ENCODE measurements around the gene FAM53B. TPM values are rescaled to one million over a fixed set of nuclear protein-coding genes. Genes with fewer than 3 reads are reported as not detected.

FAM53B gene
- total and polyA plus RNA-seq, 2 experiments from 2014 or later: 2.1 to 10.1 TPM

DNA sequence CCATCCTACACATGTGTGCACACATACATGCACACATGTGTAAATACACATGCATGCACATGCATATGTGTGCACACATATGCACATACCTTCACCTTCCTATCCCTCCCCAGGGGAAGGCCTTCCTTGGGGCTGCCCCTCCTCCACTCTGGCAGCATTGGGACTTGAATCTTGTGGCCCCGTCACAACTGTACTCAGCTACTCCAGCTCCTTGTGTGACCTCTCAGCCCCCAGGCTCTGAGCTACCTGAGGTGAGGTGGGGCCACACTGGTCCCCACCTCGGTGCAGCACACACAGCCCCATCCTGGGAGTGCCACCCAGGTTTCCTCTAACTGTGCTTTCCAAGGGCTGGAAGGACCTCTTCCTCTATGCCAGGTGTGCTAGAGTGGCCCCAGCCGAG, 166.5 kb downstream of the FAM53B start:
- H3K4me1 ChIP-seq (ENCODE audit: insufficient read depth): no peaks in the 10 kb centered on the region
- H2AFZ ChIP-seq: no peak overlapping the region
- in situ Hi-C loops (cut with MboI): no loop called here
- no peaks in the 10 kb centered on the region for H3F3A ChIP-seq (ENCODE audit: insufficient read depth)
- no peaks in the 10 kb centered on the region for H3K36me3 ChIP-seq (ENCODE audit: low read depth)
- no peak for DNase-seq
- H3K9ac ChIP-seq: no peak overlapping the region
- TF ChIP-seq EZH2phosphoT487 (IDR thresholded peaks at IDR 0.05; ENCODE audit: insufficient read depth, low read depth): no peak
- TF ChIP-seq EZH2 (IDR thresholded peaks at IDR 0.05; ENCODE audit: insufficient read depth, poor library complexity, severe bottlenecking): no peak
- 0 out of 2 replicates have a peak, but pooled peaks cover 9% of the 10 kb centered on the region for H3K27me3 ChIP-seq (replicated peaks; ENCODE audit: insufficient read depth)
- H3K4me3 ChIP-seq: no peak overlapping the region
- no peak overlapping the region for H3K27ac ChIP-seq
- no peak overlapping the region for H3K4me2 ChIP-seq (ENCODE audit: unreplicated experiment)
- H3K9me2 ChIP-seq (ENCODE audit: insufficient read depth): no peaks in the 10 kb centered on the region
- 47 to 53% methylated on average over 3 of the region's 3 CpGs for WGBS, 2 experiments (ENCODE audit: low coverage in 1 of 2, low lambda C conversion rate in 2 of 2, missing lambda C conversion rate in 2 of 2)
- no peaks in the 10 kb centered on the region for H3K9me3 ChIP-seq (ENCODE audit: low read depth)
- H3K79me2 ChIP-seq (ENCODE audit: insufficient read depth): no peaks in the 10 kb centered on the region
- H4K20me1 ChIP-seq (ENCODE audit: insufficient read depth): no peaks in the 10 kb centered on the region

DNA sequence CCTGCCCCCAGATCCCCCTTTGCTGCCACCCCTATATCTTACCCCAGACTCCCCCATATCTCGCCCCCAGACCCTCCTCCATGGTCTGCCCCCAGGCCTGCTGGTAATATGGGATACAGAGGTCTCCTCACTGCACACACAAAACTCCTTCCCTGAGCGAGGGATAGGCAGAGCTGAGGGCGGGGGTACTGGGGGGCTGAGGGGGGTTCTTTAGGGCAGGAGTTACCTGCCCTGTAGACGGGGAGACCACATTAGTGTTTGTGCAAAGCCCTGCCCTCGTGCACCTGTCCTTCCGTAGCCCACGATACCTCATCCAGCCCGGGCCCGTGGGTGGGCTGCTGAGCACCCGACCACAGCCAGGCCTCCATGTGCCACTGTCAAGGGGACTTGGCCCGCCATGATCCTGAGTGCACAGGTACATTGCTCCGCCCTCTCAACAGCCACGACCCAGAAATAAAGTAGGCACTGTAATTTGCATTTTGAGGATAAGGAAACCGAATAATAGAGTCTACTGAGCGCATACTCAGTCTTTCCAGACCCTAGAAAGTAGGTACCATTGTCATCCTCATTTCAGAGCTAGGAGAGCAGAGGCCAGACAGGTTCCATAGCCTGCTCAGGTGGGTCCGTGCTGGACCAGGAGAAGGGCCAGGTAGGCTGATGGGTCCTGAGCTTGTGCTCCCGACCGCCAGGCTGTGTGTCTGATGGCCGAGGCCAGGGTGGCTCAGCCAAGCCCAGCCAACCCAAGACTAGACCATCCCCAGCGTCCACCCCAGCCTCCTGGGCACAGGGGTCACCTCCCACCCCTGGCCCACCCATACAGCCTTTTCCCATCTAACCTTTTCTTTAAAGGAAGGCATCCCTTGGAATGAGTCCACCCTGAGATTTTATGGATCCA, 167.4 kb downstream of the FAM53B start:
- in situ Hi-C loops (cut with MboI): no loop called here
- no peaks in the 10 kb centered on the region for H3F3A ChIP-seq (ENCODE audit: insufficient read depth)
- no peaks in the 10 kb centered on the region for H3K9me2 ChIP-seq (ENCODE audit: insufficient read depth)
- DNase-seq: no peak
- H3K79me2 ChIP-seq (ENCODE audit: insufficient read depth): no peaks in the 10 kb centered on the region
- H3K9ac ChIP-seq: no peak overlapping the region
- TF ChIP-seq EZH2 (IDR thresholded peaks at IDR 0.05; ENCODE audit: insufficient read depth, poor library complexity, severe bottlenecking) (no peak), EZH2phosphoT487 (IDR thresholded peaks at IDR 0.05; ENCODE audit: insufficient read depth, low read depth) (no peak)
- no peaks in the 10 kb centered on the region for H4K20me1 ChIP-seq (ENCODE audit: insufficient read depth)
- H3K4me1 ChIP-seq (ENCODE audit: insufficient read depth): no peaks in the 10 kb centered on the region
- no peaks in the 10 kb centered on the region for H3K36me3 ChIP-seq (ENCODE audit: low read depth)
- no peak overlapping the region for H3K27ac ChIP-seq
- 48 to 56% methylated on average over 17 to 20 of the region's 20 CpGs for WGBS, 2 experiments (ENCODE audit: low coverage in 1 of 2, low lambda C conversion rate in 2 of 2, missing lambda C conversion rate in 2 of 2)
- H3K9me3 ChIP-seq (ENCODE audit: low read depth): no peaks in the 10 kb centered on the region
- no peak overlapping the region for H2AFZ ChIP-seq
- H3K27me3 ChIP-seq (replicated peaks; ENCODE audit: insufficient read depth): 0 out of 2 replicates have a peak, but pooled peaks cover 9% of the 10 kb centered on the region
- no peak overlapping the region for H3K4me2 ChIP-seq (ENCODE audit: unreplicated experiment)
- no peak overlapping the region for H3K4me3 ChIP-seq

- H3K9ac ChIP-seq: no peak overlapping the region
- H2AFZ ChIP-seq: no peak overlapping the region
- no peak overlapping the region for H3K27ac ChIP-seq
- H3F3A ChIP-seq (ENCODE audit: insufficient read depth): no peaks in the 10 kb centered on the region
- 64 to 65% methylated on average over 22 of the region's 22 CpGs for WGBS, 2 experiments (ENCODE audit: low coverage in 1 of 2, low lambda C conversion rate in 2 of 2, missing lambda C conversion rate in 2 of 2)
- 0 out of 2 replicates have a peak, but pooled peaks cover 9% of the 10 kb centered on the region for H3K27me3 ChIP-seq (replicated peaks; ENCODE audit: insufficient read depth)
- no peak for DNase-seq
- no peak overlapping the region for H3K4me2 ChIP-seq (ENCODE audit: unreplicated experiment)
- TF ChIP-seq EZH2phosphoT487 (IDR thresholded peaks at IDR 0.05; ENCODE audit: insufficient read depth, low read depth) (no peak), EZH2 (IDR thresholded peaks at IDR 0.05; ENCODE audit: insufficient read depth, poor library complexity, severe bottlenecking) (no peak)
- H3K79me2 ChIP-seq (ENCODE audit: insufficient read depth): no peaks in the 10 kb centered on the region
- no peaks in the 10 kb centered on the region for H3K36me3 ChIP-seq (ENCODE audit: low read depth)
- H3K4me3 ChIP-seq: no peak overlapping the region
- no peaks in the 10 kb centered on the region for H3K4me1 ChIP-seq (ENCODE audit: insufficient read depth)
- no peaks in the 10 kb centered on the region for H4K20me1 ChIP-seq (ENCODE audit: insufficient read depth)
- no peaks in the 10 kb centered on the region for H3K9me2 ChIP-seq (ENCODE audit: insufficient read depth)
- no peaks in the 10 kb centered on the region for H3K9me3 ChIP-seq (ENCODE audit: low read depth)
- in situ Hi-C loops (cut with MboI): no loop called here
These were observed 168.8 kb downstream of the FAM53B start for GRCh38 chr10:124575107-124576035.

DNA sequence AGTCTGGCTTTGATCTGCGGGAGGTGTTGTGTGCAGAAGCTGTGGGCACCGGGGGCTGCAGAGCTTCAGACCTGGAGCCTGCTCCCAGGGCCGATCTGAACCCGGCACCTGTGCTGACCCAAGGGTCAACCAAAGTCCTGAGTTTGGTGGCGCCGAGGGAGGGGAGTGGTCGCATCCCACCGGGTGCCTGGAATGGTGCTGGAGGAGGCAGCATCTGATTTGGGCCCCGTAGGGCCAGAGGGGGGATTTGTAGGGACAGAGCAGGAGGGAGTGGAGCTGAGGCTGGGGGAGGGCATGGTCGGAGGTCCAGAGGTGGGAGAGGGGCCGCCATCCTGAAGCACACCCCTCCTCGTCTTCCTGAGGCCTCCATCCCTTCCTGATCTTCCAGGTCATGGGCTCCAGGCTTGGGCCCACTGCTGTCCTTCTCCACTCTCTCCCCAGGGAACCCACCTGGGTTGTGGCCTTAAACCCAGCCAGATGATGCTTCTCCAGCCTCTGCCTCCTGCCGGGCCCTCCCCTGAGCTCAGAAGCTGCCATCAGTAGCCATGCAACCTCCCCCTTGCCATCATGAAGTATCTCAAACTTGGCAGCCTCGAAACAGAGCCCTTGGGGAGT, 169.6 kb downstream of the FAM53B start:
- H3K79me2 ChIP-seq (ENCODE audit: insufficient read depth): no peaks in the 10 kb centered on the region
- no peak overlapping the region for H3K4me3 ChIP-seq
- 0 out of 2 replicates have a peak, but pooled peaks cover 9% of the 10 kb centered on the region for H3K27me3 ChIP-seq (replicated peaks; ENCODE audit: insufficient read depth)
- TF ChIP-seq EZH2 (IDR thresholded peaks at IDR 0.05; ENCODE audit: insufficient read depth, poor library complexity, severe bottlenecking) (no peak), EZH2phosphoT487 (IDR thresholded peaks at IDR 0.05; ENCODE audit: insufficient read depth, low read depth) (no peak)
- no peaks in the 10 kb centered on the region for H3F3A ChIP-seq (ENCODE audit: insufficient read depth)
- H3K9me2 ChIP-seq (ENCODE audit: insufficient read depth): no peaks in the 10 kb centered on the region
- DNase-seq: no peak
- H3K27ac ChIP-seq: no peak overlapping the region
- WGBS, 2 experiments (ENCODE audit: low coverage in 1 of 2, low lambda C conversion rate in 2 of 2, missing lambda C conversion rate in 2 of 2): 54 to 55% methylated on average over 11 to 14 of the region's 14 CpGs
- H2AFZ ChIP-seq: no peak overlapping the region
- H4K20me1 ChIP-seq (ENCODE audit: insufficient read depth): no peaks in the 10 kb centered on the region
- H3K4me1 ChIP-seq (ENCODE audit: insufficient read depth): no peaks in the 10 kb centered on the region
- no peak overlapping the region for H3K9ac ChIP-seq
- H3K9me3 ChIP-seq (ENCODE audit: low read depth): no peaks in the 10 kb centered on the region
- in situ Hi-C loops (cut with MboI): no loop called here
- no peaks in the 10 kb centered on the region for H3K36me3 ChIP-seq (ENCODE audit: low read depth)
- no peak overlapping the region for H3K4me2 ChIP-seq (ENCODE audit: unreplicated experiment)
